ENCODE results near the gene STUB1.
A peak's percentile ranks its signal among the peaks of the same experiment; 100 is the strongest.

The STUB1 gene

GRCh38 chr16:694187-694862 lies 14.1 kb downstream of the STUB1 start:
- no peak for DNase-seq (ENCODE audit: low read depth, low spot score)

- DNase-seq (ENCODE audit: low read depth, low spot score): no peak
These were observed 14.7 kb downstream of the STUB1 start for GRCh38 chr16:694863-695354.

DNA sequence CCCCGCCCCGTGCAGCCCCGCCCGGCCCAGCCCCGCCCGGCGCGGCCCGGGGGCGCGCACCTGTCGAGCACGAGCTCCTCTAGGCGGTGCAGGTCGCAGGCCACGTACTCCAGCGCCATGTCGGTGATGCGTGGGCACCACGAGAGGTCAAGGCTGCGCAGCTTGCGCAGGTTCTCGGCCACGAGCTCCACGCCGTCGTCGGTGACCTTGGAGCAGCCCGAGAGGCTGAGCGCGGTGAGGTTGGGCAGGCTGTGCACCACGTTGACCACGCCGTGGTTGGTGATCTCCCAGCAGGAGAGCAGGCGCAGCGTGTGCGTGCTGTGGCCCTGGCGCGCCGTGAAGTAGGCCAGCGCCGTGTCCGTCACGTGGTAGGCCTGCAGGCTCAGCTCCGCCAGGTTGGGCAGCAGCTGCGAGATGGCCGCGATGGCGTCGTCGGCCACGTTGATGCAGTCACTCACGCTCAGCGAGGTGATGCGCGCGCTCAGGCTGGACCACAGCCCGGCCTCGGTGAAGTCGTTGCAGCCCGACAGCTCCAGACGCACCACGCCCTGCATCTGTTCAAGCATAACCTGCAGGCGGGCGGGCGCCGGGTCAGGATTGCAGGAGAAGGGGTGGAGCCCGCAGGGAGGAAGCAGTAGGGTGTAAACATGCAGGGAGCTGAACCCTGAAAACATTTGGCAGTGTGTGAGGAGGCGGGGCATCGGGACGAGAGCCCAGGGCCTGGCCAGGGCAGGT lies 15.3 kb downstream of the STUB1 start:
- DNase-seq (ENCODE audit: low read depth, low spot score): no peak

- DNase-seq (ENCODE audit: low read depth, low spot score): no peak
These were observed 18.9 kb downstream of the STUB1 start for GRCh38 chr16:698911-699671.

DNA sequence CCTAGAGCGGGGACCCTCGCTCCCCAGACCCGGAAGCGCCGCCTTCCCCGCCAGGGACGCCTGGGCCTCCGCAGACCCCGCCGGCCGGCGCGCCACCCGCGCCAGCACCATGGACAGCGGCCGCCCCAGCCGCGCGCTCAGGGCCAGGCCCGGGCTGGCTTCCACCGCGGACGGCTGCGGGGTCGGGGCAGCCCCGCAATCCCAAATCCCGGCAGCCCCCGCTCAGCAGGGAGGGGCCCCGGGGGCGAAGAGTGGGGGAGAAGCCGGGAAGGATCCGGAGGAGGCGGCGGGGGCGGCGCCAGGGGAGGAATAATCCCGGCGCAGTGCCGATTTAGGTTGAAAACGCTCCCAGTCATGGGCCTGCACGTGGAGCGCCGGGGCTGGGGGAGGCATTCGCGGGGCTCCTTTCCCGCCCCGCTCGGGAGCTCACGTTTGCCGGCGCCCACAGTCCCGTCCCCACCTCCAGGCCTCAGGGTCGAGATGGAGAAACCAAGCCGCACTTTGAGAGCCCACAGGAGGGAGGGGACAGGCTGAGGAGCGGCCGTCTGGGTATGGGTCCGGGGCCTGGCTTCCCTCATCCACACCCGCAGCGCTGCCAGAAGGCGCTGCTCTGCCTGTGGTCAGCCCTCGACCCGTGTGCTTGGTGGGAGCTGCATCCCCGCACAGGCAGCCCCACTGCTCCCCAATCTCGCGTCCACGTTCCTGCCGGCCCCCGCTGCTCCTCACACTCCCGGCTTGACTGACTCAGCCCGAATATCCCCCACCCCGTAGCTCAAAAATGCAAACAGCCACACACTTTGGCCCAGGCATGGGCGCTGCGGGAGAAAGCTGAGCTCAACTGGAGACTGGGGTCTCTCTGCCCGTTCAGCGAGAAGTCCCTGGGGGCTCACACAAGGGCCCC lies 20.7 kb downstream of the STUB1 start:
- DNase-seq (ENCODE audit: low read depth, low spot score): peak; percentile 80

DNA sequence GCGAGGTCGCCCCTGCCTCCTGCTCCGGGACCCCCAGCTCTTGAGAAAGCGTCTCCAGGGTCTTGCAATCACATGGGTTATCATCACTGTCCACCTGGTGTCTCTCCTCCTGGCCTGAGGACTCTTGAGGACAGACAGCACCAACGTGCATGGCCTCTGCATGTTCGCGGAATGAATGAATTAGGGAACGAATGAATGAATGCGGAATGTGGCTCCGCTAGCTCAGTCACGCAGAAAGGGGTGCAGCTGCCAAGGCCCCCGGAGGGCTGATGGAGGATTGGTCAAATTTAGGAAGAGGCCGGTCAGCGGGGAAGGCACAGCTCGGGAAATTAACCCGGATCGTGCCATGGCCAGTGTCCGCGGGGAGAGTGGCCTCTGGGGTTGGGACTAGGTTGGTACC lies 22.1 kb downstream of the STUB1 start:
- no peak for DNase-seq (ENCODE audit: low read depth, low spot score)

GRCh38 chr16:703406-703805 lies 23.2 kb downstream of the STUB1 start:
- no peak for DNase-seq (ENCODE audit: low read depth, low spot score)

GRCh38 chr16:704047-704446 lies 23.8 kb downstream of the STUB1 start:
- no peak for DNase-seq (ENCODE audit: low read depth, low spot score)

GRCh38 chr16:704552-705380 lies 24.6 kb downstream of the STUB1 start:
- no peak for DNase-seq (ENCODE audit: low read depth, low spot score)

DNA sequence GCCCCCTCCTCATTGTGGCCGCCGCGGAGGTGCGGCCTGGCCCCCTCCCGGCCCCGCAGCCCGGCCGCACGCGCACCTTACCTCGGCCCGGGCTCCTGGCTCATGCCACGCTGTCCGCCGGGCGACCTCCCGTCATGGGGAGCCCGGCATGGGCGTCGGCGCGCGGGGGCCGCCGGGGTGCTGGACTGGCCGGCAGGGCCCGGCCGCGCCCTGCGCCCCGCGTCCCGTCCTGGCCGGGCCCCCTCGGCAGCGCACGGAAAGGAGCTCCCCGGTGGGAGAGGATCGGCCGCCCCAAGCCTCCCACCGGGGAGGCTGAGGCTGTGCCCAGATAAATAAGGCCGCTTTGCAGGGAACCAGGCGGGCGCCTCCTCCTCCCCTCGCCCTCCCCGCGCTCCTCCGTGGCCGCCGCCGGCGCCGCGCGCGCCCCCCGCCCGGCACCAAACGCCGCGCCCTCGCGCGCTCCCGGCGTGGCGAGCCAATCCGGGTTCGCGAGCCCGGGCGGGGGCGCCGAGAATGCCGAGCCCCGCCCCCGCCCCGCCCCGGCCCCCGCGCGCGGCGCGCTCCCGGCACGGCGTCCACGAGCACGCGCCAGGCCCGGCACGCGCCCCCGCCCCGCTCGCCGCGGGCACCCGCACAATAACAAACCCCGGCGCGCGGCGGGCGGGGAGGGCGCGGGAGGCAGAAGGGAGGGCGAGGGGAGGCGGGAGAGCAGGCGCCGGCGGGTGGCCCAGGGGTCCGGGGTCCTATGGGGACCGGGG lies 25.4 kb downstream of the STUB1 start, which contains the start of gene FBXL16:
Gene FBXL16 (minus strand): TSS at position 371 of the 758 bp plus-strand sequence. CDS start 8,396 bp downstream, outside the sequence.
- DNase-seq (ENCODE audit: low read depth, low spot score): peak; percentile 74

DNA sequence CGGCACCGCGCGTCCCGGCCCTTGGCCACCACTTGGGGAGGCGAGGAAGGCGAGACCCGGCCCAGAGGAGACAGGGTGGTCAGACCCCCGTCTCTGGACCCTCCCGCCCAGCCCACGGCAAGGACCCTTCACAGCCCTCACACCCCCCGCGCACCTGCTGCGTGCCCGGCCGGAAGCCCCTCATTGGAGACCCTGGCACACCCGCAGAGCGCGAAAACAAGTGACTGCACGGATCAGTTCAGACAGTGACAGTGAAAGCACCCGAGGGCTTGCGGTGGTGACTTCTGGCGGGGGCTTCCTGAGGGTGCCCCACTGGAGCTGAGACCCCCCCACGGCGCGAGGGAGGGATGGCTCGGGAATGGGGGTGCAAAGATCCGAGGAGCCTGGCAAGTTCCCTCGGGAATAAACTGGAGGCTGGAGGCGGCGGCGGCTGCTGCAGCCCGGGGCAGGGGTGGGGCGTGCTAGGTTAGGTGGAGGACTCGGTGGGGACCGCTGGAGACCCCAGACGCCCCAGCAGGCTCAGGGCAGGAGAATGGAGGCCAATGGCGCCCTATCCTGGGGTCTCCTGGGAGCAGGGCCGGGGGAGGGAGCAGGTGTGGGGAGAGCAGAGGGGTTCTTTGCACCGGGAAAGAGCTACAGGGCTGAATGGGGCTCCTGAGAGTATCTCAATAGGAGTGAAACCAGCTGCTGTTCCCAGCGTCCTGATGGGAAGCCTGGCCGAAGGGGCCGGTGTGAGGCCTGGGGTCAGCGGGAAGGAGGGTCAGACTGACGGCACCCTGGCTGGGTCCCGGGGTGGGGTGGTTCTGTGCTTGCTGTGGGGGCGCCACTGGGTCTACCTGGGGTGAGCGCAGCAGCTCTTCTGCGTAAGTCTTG lies 26.2 kb downstream of the STUB1 start:
- DNase-seq (ENCODE audit: low read depth, low spot score): no peak

- DNase-seq (ENCODE audit: low read depth, low spot score): no peak
These were observed 26.9 kb downstream of the STUB1 start for GRCh38 chr16:707062-707538.

DNA sequence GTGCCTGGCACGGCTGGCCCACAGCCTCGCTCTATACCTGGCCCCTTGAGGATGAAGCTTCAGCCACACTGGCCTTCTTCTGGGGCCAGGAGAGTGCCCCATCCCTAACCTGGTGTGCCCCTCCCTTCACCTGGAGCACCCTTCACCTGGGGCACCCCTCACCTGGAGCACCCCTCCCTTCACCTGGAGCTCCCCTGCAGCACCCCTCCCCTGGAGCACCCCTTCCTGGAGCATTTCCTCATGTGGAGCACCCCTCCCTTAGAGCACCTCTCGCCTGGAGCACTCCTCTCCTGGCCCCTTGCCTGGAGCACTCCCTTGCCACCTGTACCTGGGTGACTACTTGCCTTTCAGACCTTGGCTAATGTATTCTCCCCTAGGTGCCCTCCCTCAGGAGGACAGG lies 27.8 kb downstream of the STUB1 start:
- DNase-seq (ENCODE audit: low read depth, low spot score): no peak

GRCh38 chr16:708959-709358 lies 28.7 kb downstream of the STUB1 start:
- no peak for DNase-seq (ENCODE audit: low read depth, low spot score)

GRCh38 chr16:709566-710499 lies 29.6 kb downstream of the STUB1 start:
- DNase-seq (ENCODE audit: low read depth, low spot score): peak; percentile 95

DNA sequence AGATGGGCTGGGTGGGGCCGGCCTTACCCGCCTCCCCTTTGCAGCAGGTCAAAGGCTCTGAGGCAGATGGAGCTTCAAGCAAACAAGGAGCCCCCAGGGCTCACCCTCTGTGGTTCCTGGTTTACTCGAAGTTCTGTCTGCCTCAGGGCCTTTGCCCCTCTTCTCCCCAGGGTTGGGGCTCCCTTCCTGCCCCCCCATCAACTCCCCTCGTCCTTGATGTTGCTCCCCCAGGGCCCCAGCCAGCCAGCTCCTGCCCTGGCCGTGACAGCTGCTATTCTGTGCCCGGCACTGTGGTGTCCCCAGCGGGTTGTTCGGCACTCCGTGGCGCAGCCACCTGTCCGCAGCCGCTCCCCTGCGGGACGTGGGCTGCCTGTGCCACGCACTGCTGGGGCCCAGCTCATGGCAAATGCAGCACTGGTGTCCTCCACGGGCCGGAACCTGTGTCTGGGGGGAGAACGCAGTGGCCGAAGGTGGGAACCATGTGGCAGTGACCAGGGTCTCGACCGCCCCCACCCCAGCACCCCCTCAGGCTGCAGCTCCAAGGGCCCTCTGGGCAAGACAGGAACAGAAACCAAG lies 30.4 kb downstream of the STUB1 start:
- no peak for DNase-seq (ENCODE audit: low read depth, low spot score)

- no peak for DNase-seq (ENCODE audit: low read depth, low spot score)
These were observed 30.9 kb downstream of the STUB1 start for GRCh38 chr16:711084-711483.

All from astrocyte of the hippocampus (primary cell).